Gastroesophageal sphincter (tissue), 4 donors: ENCODE data around the gene ZBTB20. TPM values are rescaled to one million over a fixed set of nuclear protein-coding genes. Genes with fewer than 3 reads are reported as not detected.
"Not testable (repeated sequence)": the region's sequence is repeated elsewhere in the genome, so short reads cannot be mapped to it uniquely, and the experiment has no call there.

ENCODE experiments used
- ATAC-seq: fragments of 150-250 bp; one replicate; pipeline ENCODE4 v1.9.1; 2016; ENCODE audit warnings: mild to moderate bottlenecking, moderate library complexity
- H3K27ac ChIP-seq, 4 donors: fragments of 200-600 bp; sonication (generic) in 3 of 4; 1 replicate in 3 of 4; 2 replicates in 1 of 4; pipeline ENCODE4 v1.5.1; 2016 to 2019
- H3K27me3 ChIP-seq: fragments of 200-600 bp; sonication (generic); one replicate; pipeline ENCODE4 v1.5.1; 2019
- H3K36me3 ChIP-seq, 2 donors: fragments of 200-600 bp; sonication (generic); one replicate each; pipeline ENCODE4 v1.5.1; 2019; ENCODE audit warnings: control low read depth in 1 of 2
- H3K4me1 ChIP-seq, 3 donors: fragments of 200-600 bp; sonication (generic); 1 replicate in 2 of 3; 2 replicates in 1 of 3; pipeline ENCODE4 v1.5.1; 2016 to 2019; ENCODE audit warnings: control low read depth in 2 of 3
- H3K4me3 ChIP-seq, 2 donors: fragments of 200-600 bp; sonication (generic); one replicate each; pipeline ENCODE4 v1.5.1; 2019; ENCODE audit warnings: mild to moderate bottlenecking in 1 of 2, moderate library complexity in 1 of 2
- H3K9me3 ChIP-seq, 3 donors: fragments of 200-600 bp; sonication (generic); one replicate each; pipeline ENCODE4 v1.5.1; 2017 to 2019; ENCODE audit warnings: control low read depth in 2 of 3
- CTCF ChIP-seq, 4 experiments: fragments of 200-600 bp in 2 of 4; fragments of 450-650 bp in 2 of 4; sonication (generic) in 1 of 4; IDR thresholded peaks; one replicate each; pipeline ENCODE4 v1.5.1; 2017 to 2019; ENCODE audit warnings: antibody characterized with exemption in 4 of 4, mild to moderate bottlenecking in 2 of 4, moderate library complexity in 2 of 4
- EP300 ChIP-seq: sonication (generic); formaldehyde crosslinking; IDR thresholded peaks from one replicate; pipeline ENCODE4 v1.6.1; 2017; ENCODE audit warnings: antibody characterized with exemption, mild to moderate bottlenecking
- POLR2A ChIP-seq, 2 donors: fragments of 450-650 bp; IDR thresholded peaks; one replicate each; pipeline ENCODE4 v1.6.1; 2017; ENCODE audit warnings: antibody characterized with exemption in 2 of 2, mild to moderate bottlenecking in 2 of 2, moderate library complexity in 1 of 2
- POLR2AphosphoS5 ChIP-seq: sonication (generic); formaldehyde crosslinking; IDR thresholded peaks from one replicate; pipeline ENCODE4 v1.6.1; 2017; ENCODE audit warnings: antibody characterized with exemption
- WGBS, 2 donors: methylation state at CpG; one replicate each; pipeline ENCODE4 v1.1.5; 2018; ENCODE audit warnings: low coverage in 1 of 2; 5-methylcytosine and 5-hydroxymethylcytosine counted together
- total RNA-seq, 4 donors: library from RNA; depleted of rRNA; stranded (reverse); fragments of >200 nt; gene quantifications; one replicate each; pipeline ENCODE4 v1.1.0, GENCODE V29; 2016

The ZBTB20 gene
- total RNA-seq, 4 donors from 2014 or later: 53.1 to 113 (median 98.4) TPM

- H3K27ac ChIP-seq: no peak overlapping the region
- peaks cover 0 to 4% (median 0%) of the 10 kb centered on the region in 3 donors for H3K9me3 ChIP-seq
- H3K36me3 ChIP-seq: no peaks in the 10 kb centered on the region
- no peaks in the 10 kb centered on the region for H3K27me3 ChIP-seq
- WGBS, 2 donors: 77 to 84% methylated on average over 6 of the region's 6 CpGs
- ATAC-seq: no peak
- H3K4me1 ChIP-seq: no peaks in the 10 kb centered on the region
- H3K4me3 ChIP-seq: no peak overlapping the region
- TF ChIP-seq POLR2A (IDR thresholded peaks at IDR 0.05) (no peak), CTCF (IDR thresholded peaks at IDR 0.05) (no peak), POLR2AphosphoS5 (no peak), EP300 (no peak)
These were observed 39.5 kb upstream of the ZBTB20 start for GRCh38 chr3:115186351-115187148.

DNA sequence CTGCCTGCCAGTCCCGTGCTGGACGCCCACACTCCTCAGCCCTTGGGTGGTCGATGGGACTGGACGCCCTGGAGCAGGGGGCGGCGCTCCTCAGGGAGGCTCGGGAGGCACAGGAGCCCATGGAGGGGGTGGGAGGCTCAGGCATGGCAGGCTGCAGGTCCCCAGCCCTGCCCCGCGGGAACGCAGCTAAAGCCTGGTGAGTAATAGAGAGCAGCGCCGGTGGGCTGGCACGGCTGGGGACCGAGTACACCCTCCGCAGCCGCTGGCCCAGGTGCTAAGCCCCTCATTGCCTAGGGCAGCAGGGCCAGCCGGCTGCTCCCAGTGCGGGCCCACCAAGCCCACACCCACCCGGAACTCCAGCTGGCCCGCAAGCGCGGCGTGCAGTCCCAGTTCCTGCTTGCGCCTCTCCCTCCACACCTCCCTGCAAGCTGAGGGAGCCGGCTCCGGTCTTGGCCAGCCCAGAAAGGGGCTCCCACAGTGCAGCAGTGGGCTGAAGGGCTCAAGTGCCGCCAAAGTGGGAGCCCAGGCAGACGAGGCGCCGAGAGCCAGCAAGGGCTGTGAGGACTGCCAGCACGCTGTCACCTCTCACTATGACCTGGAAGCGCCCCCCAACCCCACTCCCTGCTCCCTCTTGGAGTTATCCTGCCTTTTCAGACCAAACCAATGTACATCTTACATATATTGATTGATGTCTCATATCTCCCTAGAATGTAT lies 37.9 kb upstream of the ZBTB20 start:
- H3K27ac ChIP-seq, H3K4me3 ChIP-seq, H3K4me1 ChIP-seq, H3K9me3 ChIP-seq, H3K36me3 ChIP-seq, ATAC-seq, H3K27me3 ChIP-seq: not testable (repeated sequence)
- 100% methylated on average over 1 of the region's 32 CpGs; no CpG with 5 or more reads in 1 of the 2 donors for WGBS, 2 donors

DNA sequence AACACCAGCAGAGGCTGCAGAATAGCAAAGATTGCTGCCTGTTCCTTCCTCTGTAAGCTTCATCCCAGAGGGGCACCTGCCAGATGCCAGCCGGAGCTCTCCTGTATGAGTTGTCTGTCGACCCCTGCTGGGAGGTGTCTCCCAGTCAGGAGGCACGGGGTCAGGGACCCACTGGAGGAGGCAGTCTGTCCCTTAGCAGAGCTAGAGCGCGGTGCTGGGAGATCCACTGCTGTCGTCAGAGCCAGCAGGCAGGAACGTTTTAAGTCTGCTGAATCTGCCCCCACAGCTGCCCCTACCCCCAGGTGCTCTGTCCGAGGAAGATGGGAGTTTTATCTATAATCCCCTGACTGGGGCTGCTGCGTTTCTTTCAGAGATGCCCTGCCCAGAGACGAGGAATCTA lies 31.8 kb upstream of the ZBTB20 start:
- 80 to 100% methylated on average over 3 to 5 of the region's 10 CpGs for WGBS, 2 donors
- H3K4me1 ChIP-seq, H3K4me3 ChIP-seq, H3K27ac ChIP-seq, H3K36me3 ChIP-seq, ATAC-seq, H3K9me3 ChIP-seq, H3K27me3 ChIP-seq: not testable (repeated sequence)

- H3K9me3 ChIP-seq: no peaks in the 10 kb centered on the region
- WGBS, 2 donors: 63 to 71% methylated on average over 2 of the region's 2 CpGs
- no peaks in the 10 kb centered on the region for H3K4me1 ChIP-seq
- ATAC-seq: no peak
- TF ChIP-seq EP300 (no peak), CTCF (IDR thresholded peaks at IDR 0.05) (peak; percentile 17 to 30 (median 20)), POLR2A (IDR thresholded peaks at IDR 0.05) (no peak)
- H3K27me3 ChIP-seq: no peaks in the 10 kb centered on the region
- H3K36me3 ChIP-seq: no peaks in the 10 kb centered on the region
- H3K4me3 ChIP-seq: no peak overlapping the region
- no peak overlapping the region for H3K27ac ChIP-seq
These were observed 22.7 kb upstream of the ZBTB20 start for GRCh38 chr3:115169808-115170207.

DNA sequence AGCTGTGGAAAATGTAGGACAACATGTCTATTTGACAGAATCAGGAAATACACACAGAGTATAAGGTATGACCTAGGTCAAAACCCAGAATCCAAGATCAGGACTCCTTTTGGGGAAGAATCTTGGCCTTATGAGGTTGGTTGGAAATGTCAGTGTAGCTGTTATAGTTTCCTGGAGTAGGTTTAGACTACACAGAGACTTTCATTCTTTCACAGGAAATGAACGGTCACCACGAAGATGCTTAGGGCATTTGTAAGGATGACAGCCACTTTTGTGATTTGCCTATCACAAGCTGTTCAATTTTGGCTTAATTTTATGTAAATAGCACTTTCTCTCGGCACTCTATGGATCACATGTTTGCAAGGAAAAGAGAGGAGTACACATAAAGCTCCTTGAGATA lies 18.6 kb upstream of the ZBTB20 start:
- TF ChIP-seq POLR2A (IDR thresholded peaks at IDR 0.05) (no peak), POLR2AphosphoS5 (no peak), CTCF (IDR thresholded peaks at IDR 0.05) (no peak), EP300 (no peak)
- Histone ChIP-seq H3K4me3 (no peak overlapping the region), H3K9me3 (no peaks in the 10 kb centered on the region), H3K4me1 (no peaks in the 10 kb centered on the region), H3K36me3 (no peaks in the 10 kb centered on the region), H3K27me3 (no peaks in the 10 kb centered on the region), H3K27ac (no peak overlapping the region)
- WGBS, 2 donors: 47 to 67% methylated on average over 1 to 3 of the region's 3 CpGs
- ATAC-seq: no peak

DNA sequence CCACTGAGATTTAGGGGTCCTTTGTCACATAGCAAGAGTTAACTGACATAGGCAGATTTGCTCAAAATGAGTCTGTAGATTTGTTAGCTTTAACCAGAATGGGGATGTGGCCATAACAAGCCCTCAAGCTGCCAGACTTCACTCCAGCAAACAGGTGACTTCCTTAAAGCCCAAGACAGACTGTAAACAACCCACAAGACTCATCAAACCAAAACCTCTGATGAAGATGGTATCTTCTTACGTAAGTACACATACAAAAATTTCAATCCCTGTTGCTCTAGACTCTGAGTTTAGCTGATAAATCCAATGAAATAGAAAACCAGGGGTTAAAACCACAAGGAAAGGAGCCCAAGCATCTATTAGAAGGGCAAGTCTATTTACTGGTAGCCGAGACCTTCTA lies 18.2 kb upstream of the ZBTB20 start:
- H3K4me1 ChIP-seq: no peaks in the 10 kb centered on the region
- H3K4me3 ChIP-seq: no peak overlapping the region
- no peaks in the 10 kb centered on the region for H3K36me3 ChIP-seq
- TF ChIP-seq EP300 (no peak), POLR2A (IDR thresholded peaks at IDR 0.05) (no peak), CTCF (IDR thresholded peaks at IDR 0.05) (no peak), POLR2AphosphoS5 (no peak)
- WGBS, 2 donors: 88 to 100% methylated on average over 2 of the region's 2 CpGs
- no peaks in the 10 kb centered on the region for H3K27me3 ChIP-seq
- ATAC-seq: no peak
- no peaks in the 10 kb centered on the region for H3K9me3 ChIP-seq
- no peak overlapping the region for H3K27ac ChIP-seq
